Muscle layer of duodenum (tissue), 2 donors: ENCODE data around the gene IL19.
A peak's percentile ranks its signal among the peaks of the same experiment; 100 is the strongest.
"Not testable (repeated sequence)": the region's sequence is repeated elsewhere in the genome, so short reads cannot be mapped to it uniquely, and the experiment has no call there.

Experiments used
- H3K27ac ChIP-seq: one replicate; pipeline ENCODE4 v1.7.0; 2013; ENCODE audit warnings: mild to moderate bottlenecking, low read length
- H3K27me3 ChIP-seq: one replicate; pipeline ENCODE4 v1.7.0; 2013; ENCODE audit warnings: low read depth, mild to moderate bottlenecking, control low read depth, low read length
- H3K36me3 ChIP-seq, 2 donors: one replicate each; pipeline ENCODE4 v1.7.0; 2013; ENCODE audit warnings: low read length in 2 of 2, control low read depth in 1 of 2, mild to moderate bottlenecking in 1 of 2; ENCODE audit not compliant: insufficient read depth in 2 of 2, control insufficient read depth in 1 of 2
- H3K4me1 ChIP-seq, 2 donors: one replicate each; pipeline ENCODE4 v1.7.0; 2013; ENCODE audit warnings: low read length in 2 of 2, mild to moderate bottlenecking in 2 of 2, control low read depth in 1 of 2, moderate library complexity in 1 of 2; ENCODE audit not compliant: insufficient read depth in 2 of 2, control insufficient read depth in 1 of 2
- H3K4me3 ChIP-seq, 2 donors: one replicate each; pipeline ENCODE4 v1.7.0; 2013; ENCODE audit warnings: low read length in 2 of 2, low read depth in 1 of 2, mild to moderate bottlenecking in 1 of 2
- H3K9me3 ChIP-seq, 2 donors: one replicate each; pipeline ENCODE4 v1.7.0; 2013; ENCODE audit warnings: low read length in 2 of 2, control low read depth in 1 of 2, mild to moderate bottlenecking in 1 of 2; ENCODE audit not compliant: control insufficient read depth in 1 of 2
- donor health status: healthy.

IL19 gene

DNA sequence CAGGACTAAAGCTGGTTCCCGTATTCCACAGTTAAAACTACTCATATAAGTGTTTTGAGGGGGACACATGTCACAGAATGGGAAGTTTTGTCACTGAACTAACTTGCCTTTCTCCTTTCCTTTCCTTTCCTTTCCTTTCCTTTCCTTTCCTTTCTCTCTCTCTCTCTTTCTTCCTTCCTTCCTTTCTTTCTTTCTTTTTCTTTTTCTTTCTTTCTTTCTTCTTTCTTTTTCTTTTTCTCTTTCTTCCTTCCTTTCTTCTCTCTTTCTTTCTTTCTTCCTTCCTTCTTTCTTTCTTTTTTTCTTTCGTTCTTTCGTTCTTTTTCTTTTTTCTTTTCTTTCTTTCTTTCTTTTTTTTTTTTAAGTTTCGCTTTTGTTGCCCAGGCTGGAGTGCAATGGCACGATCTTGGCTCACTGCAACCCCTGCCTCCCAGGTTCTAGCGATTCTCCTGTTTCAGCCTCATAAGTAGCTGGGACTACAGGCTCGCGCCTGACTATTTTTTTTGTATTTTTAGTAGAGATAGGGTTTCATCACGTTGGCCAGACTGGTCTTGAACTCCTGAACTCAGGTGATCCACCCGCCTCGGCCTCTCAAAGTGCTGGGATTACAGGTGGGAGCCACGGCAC lies 7.7 kb upstream of the IL19 start:
- H3K36me3 ChIP-seq, H3K27me3 ChIP-seq, H3K4me1 ChIP-seq, H3K27ac ChIP-seq, H3K9me3 ChIP-seq, H3K4me3 ChIP-seq: not testable (repeated sequence)

DNA sequence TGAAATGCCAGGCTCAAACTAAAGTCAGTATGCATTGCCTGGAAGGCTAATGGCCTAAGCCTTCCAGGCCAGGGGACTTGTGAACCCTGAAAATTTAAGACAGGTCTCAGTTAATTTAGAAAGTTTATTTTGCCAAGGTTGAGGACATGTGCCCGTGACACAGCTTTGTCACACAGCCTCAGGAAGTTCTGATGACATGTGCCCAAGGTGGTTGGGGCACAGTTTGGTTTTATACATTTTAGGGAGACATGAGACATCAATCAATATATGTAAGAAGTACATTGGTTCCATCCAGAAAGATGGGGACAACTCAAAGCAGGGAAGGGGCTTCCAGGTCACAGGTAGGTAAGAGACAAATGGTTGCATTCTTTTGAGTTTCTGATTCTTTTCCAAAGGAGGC lies 4.8 kb upstream of the IL19 start:
- H3K27me3 ChIP-seq, H3K4me1 ChIP-seq, H3K4me3 ChIP-seq, H3K9me3 ChIP-seq, H3K27ac ChIP-seq, H3K36me3 ChIP-seq: not testable (repeated sequence)

DNA sequence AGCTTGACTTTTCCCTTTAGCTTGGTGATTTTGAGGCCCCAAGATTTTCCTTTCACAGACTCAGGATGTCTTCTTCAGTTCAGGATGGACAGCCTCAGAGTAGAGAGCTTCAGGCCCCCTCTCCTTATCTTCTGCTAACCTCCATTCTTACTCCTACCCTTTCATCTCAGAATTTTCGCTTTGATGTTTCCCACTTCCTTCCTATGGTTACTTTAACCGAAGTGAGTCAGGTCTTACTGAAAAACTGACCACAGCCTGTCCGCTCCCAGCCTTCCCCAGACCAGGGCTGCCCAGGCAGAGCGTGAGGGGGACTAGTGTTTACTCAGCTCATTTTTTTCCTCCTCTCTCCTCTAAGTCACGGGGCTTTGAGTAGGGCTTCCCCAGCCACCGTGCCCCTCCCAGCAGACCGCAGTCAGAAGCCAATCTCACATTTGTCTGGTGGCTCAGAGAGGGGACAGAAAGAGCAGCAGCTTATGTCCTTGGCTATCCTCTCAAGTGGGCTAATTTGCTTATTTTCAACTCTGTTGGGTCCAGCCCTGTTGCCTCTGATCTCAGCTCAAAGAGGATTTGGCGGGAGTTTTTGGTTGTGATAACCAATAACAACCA lies 4.2 kb upstream of the IL19 start:
- Histone ChIP-seq H3K4me3 (no peak overlapping the region), H3K27ac (no peak overlapping the region), H3K9me3 (no peaks in the 10 kb centered on the region), H3K36me3 (no peaks in the 10 kb centered on the region), H3K4me1 (no peaks in the 10 kb centered on the region), H3K27me3 (no peaks in the 10 kb centered on the region)

DNA sequence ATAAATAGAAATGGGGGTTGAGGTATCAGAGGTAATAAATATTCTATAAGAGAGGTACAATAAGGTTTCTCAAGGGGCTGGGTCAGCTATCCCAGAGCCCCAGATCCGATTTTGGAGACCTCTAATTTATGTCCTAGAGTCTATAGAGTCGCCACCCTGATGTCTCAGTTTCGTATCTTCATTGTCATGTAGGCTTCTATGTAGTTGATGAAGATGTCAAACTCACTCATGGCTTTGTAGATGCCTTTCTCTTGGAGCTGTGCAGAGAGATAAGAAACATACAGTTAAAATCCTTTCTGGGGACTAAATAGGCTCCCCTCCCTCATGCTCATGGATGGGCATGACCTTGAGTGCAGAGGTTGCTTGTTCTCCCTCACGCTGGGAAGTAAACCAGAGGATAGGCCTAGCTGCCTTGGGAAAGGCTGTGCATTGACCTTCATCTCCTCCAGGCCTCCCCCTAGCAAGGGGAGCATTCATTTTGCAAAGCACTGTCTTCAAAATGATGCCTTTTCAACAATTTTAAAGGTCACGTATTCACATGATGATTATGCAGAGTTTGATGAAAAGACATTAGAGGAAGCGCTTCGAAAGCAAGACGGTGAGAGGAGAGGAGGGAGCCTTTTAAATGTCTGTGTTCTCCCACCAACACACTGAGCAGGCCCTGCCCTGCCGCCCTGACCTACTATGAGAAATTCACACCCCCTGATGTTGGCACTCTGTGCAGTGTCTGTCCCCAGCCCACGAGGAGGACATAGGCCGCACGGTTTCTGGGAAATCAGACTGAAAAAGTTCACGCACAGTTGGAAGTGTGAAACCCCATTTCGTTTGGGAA lies 1.9 kb upstream of the IL19 start:
- H3K27ac ChIP-seq, result no peak overlapping the region
- no peak overlapping the region for H3K4me3 ChIP-seq
- no peaks in the 10 kb centered on the region for H3K36me3 ChIP-seq
- H3K4me1 ChIP-seq, result no peaks in the 10 kb centered on the region
- no peaks in the 10 kb centered on the region for H3K27me3 ChIP-seq
- no peaks in the 10 kb centered on the region for H3K9me3 ChIP-seq

DNA sequence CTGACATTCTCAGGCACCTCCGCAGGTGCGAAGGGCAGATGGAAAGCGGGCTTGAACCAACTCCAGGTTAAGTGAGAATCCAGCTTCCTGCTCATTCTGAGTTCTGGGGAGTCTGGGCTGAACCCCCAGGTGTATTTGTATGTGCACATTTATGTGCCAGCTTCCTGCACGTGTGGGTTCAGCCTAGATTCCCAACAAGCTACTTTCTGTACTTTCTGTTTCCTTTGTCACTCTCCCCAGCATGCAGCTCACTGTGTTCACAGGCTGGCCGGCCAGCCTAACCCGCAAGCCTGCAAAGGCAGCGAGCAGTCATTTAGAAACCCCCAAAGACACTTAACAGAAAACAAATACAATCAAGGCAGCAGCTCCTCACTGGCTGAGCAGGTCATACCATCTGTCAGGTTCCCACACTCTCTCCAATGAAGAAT lies 1.3 kb upstream of the IL19 start:
- peak overlapping the region in 1 of 2 donors; percentile 48 for H3K4me3 ChIP-seq
- H3K36me3 ChIP-seq, result no peaks in the 10 kb centered on the region
- no peaks in the 10 kb centered on the region for H3K4me1 ChIP-seq
- no peaks in the 10 kb centered on the region for H3K9me3 ChIP-seq
- no peaks in the 10 kb centered on the region for H3K27me3 ChIP-seq
- H3K27ac ChIP-seq, result no peak overlapping the region

DNA sequence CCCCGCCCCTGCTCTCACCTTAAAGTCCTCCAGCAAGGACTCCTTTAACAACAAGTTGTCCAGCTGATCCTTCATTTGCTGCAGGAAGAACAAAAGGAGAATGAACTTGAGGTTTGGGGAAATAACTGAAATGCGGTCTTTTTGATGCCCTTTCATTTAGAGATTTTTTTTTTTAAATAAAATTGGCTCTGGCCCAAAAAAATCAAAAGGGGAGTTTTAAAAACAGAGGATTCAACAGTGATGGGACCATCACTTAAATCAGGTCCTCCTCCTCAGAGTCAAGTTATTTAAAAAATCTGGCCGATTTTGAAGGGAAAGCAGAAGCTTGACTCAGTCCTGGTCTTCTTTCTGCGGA lies 742 bp downstream of the IL19 start:
- Histone ChIP-seq H3K27me3 (no peaks in the 10 kb centered on the region), H3K27ac (peak overlapping the region; percentile 72), H3K4me1 (no peaks in the 10 kb centered on the region), H3K9me3 (no peaks in the 10 kb centered on the region), H3K4me3 (peak overlapping the region in 1 of 2 donors; percentile 39), H3K36me3 (no peaks in the 10 kb centered on the region)

DNA sequence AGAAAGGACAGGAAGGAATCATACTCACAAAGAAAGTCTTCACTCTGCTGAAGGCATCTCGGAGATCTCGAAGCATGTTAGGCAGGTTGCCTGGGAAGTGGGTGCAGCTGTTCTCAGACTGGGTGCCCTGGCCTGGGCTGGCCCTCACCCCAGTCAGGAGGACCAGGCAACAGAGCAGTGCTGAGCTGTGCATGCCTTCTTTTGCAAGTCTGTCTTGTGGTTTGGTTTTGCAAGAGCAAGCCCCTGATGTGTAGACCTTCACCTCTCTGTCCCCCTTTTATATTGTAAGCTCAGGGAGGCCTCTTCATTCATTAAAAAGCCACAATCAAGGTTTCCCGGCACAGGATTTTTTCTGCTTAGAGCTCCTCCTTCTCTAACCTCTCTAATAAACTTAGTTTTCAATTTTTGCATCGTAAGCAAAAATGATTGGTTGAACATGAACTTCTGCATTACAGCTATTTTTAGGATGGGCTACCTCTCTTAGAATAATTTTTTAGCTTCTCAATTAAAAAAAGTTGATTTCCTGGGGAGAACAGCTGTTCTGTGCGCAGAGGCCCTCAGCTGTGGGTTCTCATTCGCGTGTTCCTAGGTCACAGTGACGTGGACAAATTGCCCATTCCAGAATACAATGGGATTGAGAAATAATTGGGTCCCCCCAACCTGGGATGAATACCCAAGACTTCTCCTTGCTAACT lies 1.8 kb downstream of the IL19 start, which contains the start of gene IL10:
Gene IL10 (minus strand): TSS at position 252 of the 695 bp plus-strand sequence. CDS start 59 bp downstream, at position 193.
- H3K4me1 ChIP-seq, result no peaks in the 10 kb centered on the region
- H3K27ac ChIP-seq, result peak within 1 kb of the TSS; percentile 72
- no peaks in the 10 kb centered on the region for H3K27me3 ChIP-seq
- peak within 1 kb of the TSS in 1 of 2 donors; percentile 39 for H3K4me3 ChIP-seq
- H3K9me3 ChIP-seq, result no peaks in the 10 kb centered on the region
- H3K36me3 ChIP-seq, result no peaks in the 10 kb centered on the region

DNA sequence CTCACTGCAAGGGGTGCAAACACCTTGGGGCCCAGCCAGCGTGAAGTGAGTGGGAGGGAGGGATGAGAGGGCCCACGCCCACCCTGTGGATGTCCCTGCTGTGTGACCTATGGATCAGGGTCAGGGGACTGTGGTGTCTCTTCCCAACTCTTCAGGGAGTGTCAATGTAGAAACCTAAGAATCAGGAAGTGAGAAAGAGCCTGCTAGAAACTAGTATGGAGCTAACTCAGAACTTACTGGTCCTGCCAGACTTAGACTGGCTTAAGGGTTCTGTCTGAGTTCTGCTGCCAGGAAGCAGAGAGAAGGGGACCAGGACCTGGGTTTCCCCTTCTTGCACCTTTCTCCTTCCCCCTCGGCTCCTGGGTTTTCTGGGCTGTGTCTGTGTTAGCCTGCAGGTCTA lies 3.5 kb downstream of the IL19 start:
- H3K36me3 ChIP-seq, result no peaks in the 10 kb centered on the region
- H3K9me3 ChIP-seq, result no peaks in the 10 kb centered on the region
- no peaks in the 10 kb centered on the region for H3K27me3 ChIP-seq
- no peak overlapping the region for H3K4me3 ChIP-seq
- H3K27ac ChIP-seq, result no peak overlapping the region
- H3K4me1 ChIP-seq, result no peaks in the 10 kb centered on the region

DNA sequence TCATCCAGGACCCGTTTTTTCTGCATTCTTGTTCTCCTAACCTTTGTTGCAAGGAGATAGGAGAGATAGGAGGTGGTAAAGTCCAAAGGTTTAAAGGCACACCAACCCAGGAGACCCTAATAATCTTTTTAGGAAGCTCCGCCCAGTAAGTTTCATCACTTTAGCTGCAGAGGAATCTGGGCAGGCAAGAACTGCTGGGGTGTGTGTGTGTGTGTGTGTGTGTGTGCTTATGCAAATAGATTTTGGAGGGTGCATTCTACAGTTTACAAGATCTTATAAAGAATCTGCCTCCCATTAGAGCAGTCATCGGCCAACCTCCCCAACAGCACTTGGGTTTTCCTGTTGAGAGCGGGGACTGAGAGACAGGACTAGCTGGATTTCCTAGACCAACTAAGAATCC lies 5.7 kb downstream of the IL19 start:
- no peaks in the 10 kb centered on the region for H3K9me3 ChIP-seq
- no peak overlapping the region for H3K27ac ChIP-seq
- no peaks in the 10 kb centered on the region for H3K4me1 ChIP-seq
- H3K27me3 ChIP-seq, result no peaks in the 10 kb centered on the region
- no peaks in the 10 kb centered on the region for H3K36me3 ChIP-seq
- no peak overlapping the region for H3K4me3 ChIP-seq

DNA sequence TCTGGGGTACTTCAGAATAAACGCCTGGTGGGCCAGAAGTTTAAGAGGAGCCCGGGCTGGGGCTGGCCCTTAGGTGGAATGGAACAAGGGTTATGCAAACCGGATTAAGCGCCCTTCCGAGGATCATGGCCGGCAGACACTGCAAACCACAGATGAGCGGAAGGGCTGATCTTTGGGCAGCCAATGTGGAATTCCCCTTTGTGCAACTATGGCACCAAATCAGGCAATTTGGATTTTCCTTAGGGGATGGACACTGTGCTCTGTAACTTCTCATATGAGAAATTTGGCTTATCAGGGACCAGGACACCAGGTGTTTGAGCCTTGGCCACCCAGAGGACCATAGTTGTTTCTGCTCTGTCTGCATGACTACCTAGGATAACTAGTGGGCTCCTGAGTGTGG lies 7.5 kb downstream of the IL19 start:
- H3K4me1 ChIP-seq, result no peaks in the 10 kb centered on the region
- H3K27me3 ChIP-seq, result no peaks in the 10 kb centered on the region
- H3K27ac ChIP-seq, result no peak overlapping the region
- no peaks in the 10 kb centered on the region for H3K36me3 ChIP-seq
- H3K9me3 ChIP-seq, result no peaks in the 10 kb centered on the region
- H3K4me3 ChIP-seq, result no peak overlapping the region

DNA sequence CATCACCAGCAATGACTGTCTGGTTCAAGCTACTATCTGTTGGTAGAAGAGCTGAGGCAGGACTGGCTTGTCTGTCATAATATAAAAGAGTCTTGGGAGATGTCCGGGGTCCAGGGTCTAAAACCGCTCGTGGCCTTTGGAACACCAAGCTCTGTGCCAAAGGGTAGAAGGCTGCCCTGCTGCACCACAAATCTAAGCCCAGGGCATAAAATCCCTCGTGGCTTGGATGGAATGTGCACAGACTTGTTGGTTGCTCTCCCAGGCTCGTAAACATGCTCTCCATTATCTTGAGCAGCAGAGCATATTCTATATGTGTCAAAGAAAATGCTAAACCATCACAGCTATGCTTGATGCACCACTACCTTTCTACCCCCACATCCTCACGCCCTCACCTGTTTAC lies 8.3 kb downstream of the IL19 start:
- H3K4me3 ChIP-seq, H3K9me3 ChIP-seq, H3K27ac ChIP-seq, H3K36me3 ChIP-seq, H3K27me3 ChIP-seq, H3K4me1 ChIP-seq: not testable (repeated sequence)
